Measurements from ENCODE around the gene WASF3.

The WASF3 gene

GRCh38 chr13:26561651-26562511, 4.4 kb downstream of the WASF3 start:
- H3K4me1 ChIP-seq (ENCODE audit: control insufficient read depth, insufficient read depth, low read length, unreplicated experiment), result peaks cover 19% of the 10 kb centered on the region
- H3K27me3 ChIP-seq (ENCODE audit: insufficient read depth, low read length), result no peaks in the 10 kb centered on the region
- H3K4me3 ChIP-seq (ENCODE audit: low read depth, low read length), result 0 out of 2 replicates have a peak overlapping the region, but pooled peaks have one; percentile 2
- H2AFZ ChIP-seq (ENCODE audit: low read length, unreplicated experiment), result no peak overlapping the region
- H3K36me3 ChIP-seq (ENCODE audit: insufficient read depth, low read length), result no peaks in the 10 kb centered on the region
- H3K79me2 ChIP-seq (ENCODE audit: control insufficient read depth, insufficient read depth, low read length, unreplicated experiment), result peaks cover 79% of the 10 kb centered on the region
- H3K27ac ChIP-seq (ENCODE audit: low read depth, low read length), result peak overlapping the region; percentile 42

GRCh38 chr13:26562512-26562890, 5.0 kb downstream of the WASF3 start:
- Histone ChIP-seq H3K27ac (ENCODE audit: low read depth, low read length) (no peak overlapping the region), H3K4me1 (ENCODE audit: control insufficient read depth, insufficient read depth, low read length, unreplicated experiment) (peaks cover 19% of the 10 kb centered on the region), H3K4me3 (ENCODE audit: low read depth, low read length) (no peak overlapping the region), H2AFZ (ENCODE audit: low read length, unreplicated experiment) (no peak overlapping the region), H3K79me2 (ENCODE audit: control insufficient read depth, insufficient read depth, low read length, unreplicated experiment) (peaks cover 85% of the 10 kb centered on the region), H3K36me3 (ENCODE audit: insufficient read depth, low read length) (no peaks in the 10 kb centered on the region), H3K27me3 (ENCODE audit: insufficient read depth, low read length) (no peaks in the 10 kb centered on the region)

GRCh38 chr13:26563713-26564112, 6.2 kb downstream of the WASF3 start:
- H2AFZ ChIP-seq (ENCODE audit: low read length, unreplicated experiment), result no peak overlapping the region
- H3K79me2 ChIP-seq (ENCODE audit: control insufficient read depth, insufficient read depth, low read length, unreplicated experiment), result peaks cover 87% of the 10 kb centered on the region
- no peaks in the 10 kb centered on the region for H3K27me3 ChIP-seq (ENCODE audit: insufficient read depth, low read length)
- no peak overlapping the region for H3K4me3 ChIP-seq (ENCODE audit: low read depth, low read length)
- peak overlapping the region; percentile 2; the same call in 1 of the 2 replicates for H3K27ac ChIP-seq (ENCODE audit: low read depth, low read length)
- peaks cover 19% of the 10 kb centered on the region for H3K4me1 ChIP-seq (ENCODE audit: control insufficient read depth, insufficient read depth, low read length, unreplicated experiment)
- no peaks in the 10 kb centered on the region for H3K36me3 ChIP-seq (ENCODE audit: insufficient read depth, low read length)

GRCh38 chr13:26568132-26568815, 10.8 kb downstream of the WASF3 start:
- Histone ChIP-seq H3K27me3 (ENCODE audit: insufficient read depth, low read length) (no peaks in the 10 kb centered on the region), H2AFZ (ENCODE audit: low read length, unreplicated experiment) (no peak overlapping the region), H3K27ac (ENCODE audit: low read depth, low read length) (no peak overlapping the region), H3K36me3 (ENCODE audit: insufficient read depth, low read length) (no peaks in the 10 kb centered on the region), H3K4me1 (ENCODE audit: control insufficient read depth, insufficient read depth, low read length, unreplicated experiment) (no peaks in the 10 kb centered on the region), H3K4me3 (ENCODE audit: low read depth, low read length) (no peak overlapping the region), H3K79me2 (ENCODE audit: control insufficient read depth, insufficient read depth, low read length, unreplicated experiment) (peaks cover 76% of the 10 kb centered on the region)

- 0 out of 2 replicates have a peak, but pooled peaks cover 3% of the 10 kb centered on the region for H3K36me3 ChIP-seq (ENCODE audit: insufficient read depth, low read length)
- peaks cover 62% of the 10 kb centered on the region for H3K79me2 ChIP-seq (ENCODE audit: control insufficient read depth, insufficient read depth, low read length, unreplicated experiment)
- no peaks in the 10 kb centered on the region for H3K4me1 ChIP-seq (ENCODE audit: control insufficient read depth, insufficient read depth, low read length, unreplicated experiment)
Measured at GRCh38 chr13:26571518-26571917, 14.0 kb downstream of the WASF3 start.

GRCh38 chr13:26575244-26575643, 17.8 kb downstream of the WASF3 start:
- 0 out of 2 replicates have a peak, but pooled peaks cover 7% of the 10 kb centered on the region for H3K36me3 ChIP-seq (ENCODE audit: insufficient read depth, low read length)
- H3K27me3 ChIP-seq (ENCODE audit: insufficient read depth, low read length), result no peaks in the 10 kb centered on the region
- H2AFZ ChIP-seq (ENCODE audit: low read length, unreplicated experiment), result no peak overlapping the region
- no peak overlapping the region for H3K27ac ChIP-seq (ENCODE audit: low read depth, low read length)
- H3K79me2 ChIP-seq (ENCODE audit: control insufficient read depth, insufficient read depth, low read length, unreplicated experiment), result peaks cover 37% of the 10 kb centered on the region
- no peak overlapping the region for H3K4me3 ChIP-seq (ENCODE audit: low read depth, low read length)
- no peaks in the 10 kb centered on the region for H3K4me1 ChIP-seq (ENCODE audit: control insufficient read depth, insufficient read depth, low read length, unreplicated experiment)

More at GRCh38 chr13:26571518-26571917, 14.0 kb downstream of the WASF3 start:
- Histone ChIP-seq H3K4me3 (ENCODE audit: low read depth, low read length) (no peak overlapping the region), H3K27ac (ENCODE audit: low read depth, low read length) (no peak overlapping the region), H2AFZ (ENCODE audit: low read length, unreplicated experiment) (no peak overlapping the region), H3K27me3 (ENCODE audit: insufficient read depth, low read length) (no peaks in the 10 kb centered on the region)

GRCh38 chr13:26579580-26579979, 22.1 kb downstream of the WASF3 start:
- Histone ChIP-seq H3K36me3 (ENCODE audit: insufficient read depth, low read length) (0 out of 2 replicates have a peak, but pooled peaks cover 5% of the 10 kb centered on the region), H3K27me3 (ENCODE audit: insufficient read depth, low read length) (no peaks in the 10 kb centered on the region), H2AFZ (ENCODE audit: low read length, unreplicated experiment) (no peak overlapping the region), H3K4me3 (ENCODE audit: low read depth, low read length) (no peak overlapping the region), H3K4me1 (ENCODE audit: control insufficient read depth, insufficient read depth, low read length, unreplicated experiment) (peaks cover 12% of the 10 kb centered on the region), H3K79me2 (ENCODE audit: control insufficient read depth, insufficient read depth, low read length, unreplicated experiment) (peaks cover 18% of the 10 kb centered on the region), H3K27ac (ENCODE audit: low read depth, low read length) (no peak overlapping the region)

- H3K4me3 ChIP-seq (ENCODE audit: low read depth, low read length), result peak overlapping the region; percentile 38; the same call in 1 of the 2 replicates
- no peak overlapping the region for H2AFZ ChIP-seq (ENCODE audit: low read length, unreplicated experiment)
- H3K79me2 ChIP-seq (ENCODE audit: control insufficient read depth, insufficient read depth, low read length, unreplicated experiment), result peaks cover 36% of the 10 kb centered on the region
Measured at GRCh38 chr13:26583662-26584061, 26.2 kb downstream of the WASF3 start.

GRCh38 chr13:26584713-26585112, 27.2 kb downstream of the WASF3 start:
- Histone ChIP-seq H3K27ac (ENCODE audit: low read depth, low read length) (peak overlapping the region; percentile 75), H3K27me3 (ENCODE audit: insufficient read depth, low read length) (no peaks in the 10 kb centered on the region), H3K4me3 (ENCODE audit: low read depth, low read length) (peak overlapping the region; percentile 38), H3K4me1 (ENCODE audit: control insufficient read depth, insufficient read depth, low read length, unreplicated experiment) (peaks cover 22% of the 10 kb centered on the region), H2AFZ (ENCODE audit: low read length, unreplicated experiment) (no peak overlapping the region), H3K79me2 (ENCODE audit: control insufficient read depth, insufficient read depth, low read length, unreplicated experiment) (peaks cover 45% of the 10 kb centered on the region), H3K36me3 (ENCODE audit: insufficient read depth, low read length) (no peaks in the 10 kb centered on the region)

More at GRCh38 chr13:26583662-26584061, 26.2 kb downstream of the WASF3 start:
- H3K27me3 ChIP-seq (ENCODE audit: insufficient read depth, low read length), result no peaks in the 10 kb centered on the region
- H3K27ac ChIP-seq (ENCODE audit: low read depth, low read length), result peak overlapping the region; percentile 75
- H3K36me3 ChIP-seq (ENCODE audit: insufficient read depth, low read length), result no peaks in the 10 kb centered on the region
- H3K4me1 ChIP-seq (ENCODE audit: control insufficient read depth, insufficient read depth, low read length, unreplicated experiment), result peaks cover 19% of the 10 kb centered on the region

- H3K4me1 ChIP-seq (ENCODE audit: control insufficient read depth, insufficient read depth, low read length, unreplicated experiment), result peaks cover 26% of the 10 kb centered on the region
- H3K79me2 ChIP-seq (ENCODE audit: control insufficient read depth, insufficient read depth, low read length, unreplicated experiment), result peaks cover 47% of the 10 kb centered on the region
- H3K27me3 ChIP-seq (ENCODE audit: insufficient read depth, low read length), result no peaks in the 10 kb centered on the region
- H2AFZ ChIP-seq (ENCODE audit: low read length, unreplicated experiment), result no peak overlapping the region
- no peaks in the 10 kb centered on the region for H3K36me3 ChIP-seq (ENCODE audit: insufficient read depth, low read length)
- peak overlapping the region; percentile 75 for H3K27ac ChIP-seq (ENCODE audit: low read depth, low read length)
- H3K4me3 ChIP-seq (ENCODE audit: low read depth, low read length), result peak overlapping the region; percentile 38
Measured at GRCh38 chr13:26585136-26585535, 27.7 kb downstream of the WASF3 start.

All from ACC112 (cell line).